ENCODE measurements around the gene PIGW.

DNA sequence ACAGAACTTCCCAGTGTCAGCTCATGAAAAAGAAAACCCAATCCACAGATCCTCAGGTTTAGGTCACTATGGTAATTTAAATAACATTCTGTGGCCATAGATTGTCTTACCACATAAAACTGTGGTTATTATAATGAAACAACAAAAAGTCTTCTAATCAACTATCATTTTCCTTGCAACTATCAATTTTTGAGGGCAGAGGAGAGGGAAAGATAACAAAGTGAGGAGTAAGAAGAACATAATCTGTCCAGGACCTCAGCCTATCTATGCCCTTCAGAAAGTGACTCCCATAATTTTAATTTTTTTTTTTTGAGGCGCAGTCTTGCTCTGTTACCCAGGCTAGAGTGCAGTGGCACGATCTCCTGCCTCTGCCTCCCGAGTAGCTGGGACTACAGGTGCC, 5.9 kb downstream of the PIGW start:
- no peak for TF ChIP-seq POLR2AphosphoS5 (IDR thresholded peaks at IDR 0.05; ENCODE audit: low read depth)
- no peak for TF ChIP-seq CTCF (IDR thresholded peaks at IDR 0.05; ENCODE audit: insufficient read depth, low read length)
- no peak for TF ChIP-seq SPI1 (IDR thresholded peaks at IDR 0.05; ENCODE audit: borderline replicate concordance, low read depth)
- TF ChIP-seq, protein P1, sequence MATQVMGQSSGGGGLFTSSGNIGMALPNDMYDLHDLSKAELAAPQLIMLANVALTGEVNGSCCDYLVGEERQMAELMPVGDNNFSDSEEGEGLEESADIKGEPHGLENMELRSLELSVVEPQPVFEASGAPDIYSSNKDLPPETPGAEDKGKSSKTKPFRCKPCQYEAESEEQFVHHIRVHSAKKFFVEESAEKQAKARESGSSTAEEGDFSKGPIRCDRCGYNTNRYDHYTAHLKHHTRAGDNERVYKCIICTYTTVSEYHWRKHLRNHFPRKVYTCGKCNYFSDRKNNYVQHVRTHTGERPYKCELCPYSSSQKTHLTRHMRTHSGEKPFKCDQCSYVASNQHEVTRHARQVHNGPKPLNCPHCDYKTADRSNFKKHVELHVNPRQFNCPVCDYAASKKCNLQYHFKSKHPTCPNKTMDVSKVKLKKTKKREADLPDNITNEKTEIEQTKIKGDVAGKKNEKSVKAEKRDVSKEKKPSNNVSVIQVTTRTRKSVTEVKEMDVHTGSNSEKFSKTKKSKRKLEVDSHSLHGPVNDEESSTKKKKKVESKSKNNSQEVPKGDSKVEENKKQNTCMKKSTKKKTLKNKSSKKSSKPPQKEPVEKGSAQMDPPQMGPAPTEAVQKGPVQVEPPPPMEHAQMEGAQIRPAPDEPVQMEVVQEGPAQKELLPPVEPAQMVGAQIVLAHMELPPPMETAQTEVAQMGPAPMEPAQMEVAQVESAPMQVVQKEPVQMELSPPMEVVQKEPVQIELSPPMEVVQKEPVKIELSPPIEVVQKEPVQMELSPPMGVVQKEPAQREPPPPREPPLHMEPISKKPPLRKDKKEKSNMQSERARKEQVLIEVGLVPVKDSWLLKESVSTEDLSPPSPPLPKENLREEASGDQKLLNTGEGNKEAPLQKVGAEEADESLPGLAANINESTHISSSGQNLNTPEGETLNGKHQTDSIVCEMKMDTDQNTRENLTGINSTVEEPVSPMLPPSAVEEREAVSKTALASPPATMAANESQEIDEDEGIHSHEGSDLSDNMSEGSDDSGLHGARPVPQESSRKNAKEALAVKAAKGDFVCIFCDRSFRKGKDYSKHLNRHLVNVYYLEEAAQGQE (IDR thresholded peaks at IDR 0.05; ENCODE audit: insufficient replicate concordance, low read depth): no peak
- TF ChIP-seq GABPA (IDR thresholded peaks at IDR 0.05; ENCODE audit: low read depth): no peak
